ENCODE results near the gene SLC7A14. TPM values are rescaled to one million over a fixed set of nuclear protein-coding genes. Genes with fewer than 3 reads are reported as not detected.
A peak's percentile ranks its signal among the peaks of the same experiment; 100 is the strongest.

Gene SLC7A14
- total and polyA plus RNA-seq, 2 of the 4 experiments (the other 2 are of a cell fraction), result 2.7 to 6.8 TPM

DNA sequence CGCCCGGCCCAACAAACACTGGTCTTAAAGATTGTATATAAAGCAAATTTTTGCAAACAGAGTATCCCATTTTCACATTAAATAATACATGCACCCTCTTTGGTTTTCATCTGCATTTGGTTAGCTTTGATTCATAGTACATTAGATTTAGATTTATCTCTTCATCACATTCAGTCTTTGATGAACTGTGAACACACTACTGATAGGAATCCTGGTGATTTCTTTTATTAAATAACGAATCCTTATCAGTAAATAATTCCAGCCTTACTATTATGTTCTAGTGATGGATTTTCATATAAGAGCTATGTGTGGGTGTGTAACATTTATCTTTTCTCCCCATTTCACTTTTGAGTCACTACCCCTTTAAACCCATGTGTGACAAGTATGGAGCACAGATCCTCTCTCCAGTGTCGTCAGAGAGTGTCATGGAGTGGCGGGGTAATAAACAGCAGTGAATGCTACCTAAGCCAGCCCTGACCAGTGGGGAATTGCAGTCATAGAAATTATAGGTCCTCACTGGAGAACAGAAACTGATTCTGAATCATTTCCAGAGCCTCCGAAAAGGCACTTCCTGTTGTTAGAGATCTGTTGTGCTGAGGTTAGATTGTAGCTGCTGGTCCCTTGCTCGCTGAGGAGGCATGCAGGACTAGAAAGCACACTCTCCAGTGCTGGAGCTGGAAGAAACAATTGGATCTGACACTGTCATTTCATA, 22.0 kb downstream of the SLC7A14 start:
- H2BK20ac ChIP-seq (ENCODE audit: low read depth, low read length), result peak overlapping the region; percentile 75
- no peaks in the 10 kb centered on the region for H3K4me1 ChIP-seq (ENCODE audit: control insufficient read depth, insufficient read depth, low read length)
- POLR2A ChIA-PET (ENCODE audit: unreplicated experiment), result no interaction called here
- H3K56ac ChIP-seq (ENCODE audit: extremely low read depth, insufficient read depth, low read length), result no peak overlapping the region; the same call in none of the 2 replicates
- no TSS peak for BruUV-seq (replicated peaks)
- TF ChIP-seq BHLHE40 (IDR thresholded peaks at IDR 0.05; ENCODE audit: low read depth, low read length) (no peak), MAFK (IDR thresholded peaks at IDR 0.05; ENCODE audit: low read depth, low read length) (no peak), CHD1 (IDR thresholded peaks at IDR 0.05; ENCODE audit: low read depth, low read length) (no peak), FOS (IDR thresholded peaks at IDR 0.05; ENCODE audit: low read depth, low read length) (no peak), SMC3 (IDR thresholded peaks at IDR 0.05; ENCODE audit: low read depth, low read length) (no peak), MXI1 (IDR thresholded peaks at IDR 0.05; ENCODE audit: borderline replicate concordance, low read depth, low read length) (no peak), RCOR1 (IDR thresholded peaks at IDR 0.05; ENCODE audit: insufficient replicate concordance, low read length) (no peak)
- TF ChIP-seq, protein P1, sequence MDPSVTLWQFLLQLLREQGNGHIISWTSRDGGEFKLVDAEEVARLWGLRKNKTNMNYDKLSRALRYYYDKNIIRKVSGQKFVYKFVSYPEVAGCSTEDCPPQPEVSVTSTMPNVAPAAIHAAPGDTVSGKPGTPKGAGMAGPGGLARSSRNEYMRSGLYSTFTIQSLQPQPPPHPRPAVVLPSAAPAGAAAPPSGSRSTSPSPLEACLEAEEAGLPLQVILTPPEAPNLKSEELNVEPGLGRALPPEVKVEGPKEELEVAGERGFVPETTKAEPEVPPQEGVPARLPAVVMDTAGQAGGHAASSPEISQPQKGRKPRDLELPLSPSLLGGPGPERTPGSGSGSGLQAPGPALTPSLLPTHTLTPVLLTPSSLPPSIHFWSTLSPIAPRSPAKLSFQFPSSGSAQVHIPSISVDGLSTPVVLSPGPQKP (IDR thresholded peaks at IDR 0.05; ENCODE audit: borderline replicate concordance, low read depth, low read length), result no peak
- H3K27me3 ChIP-seq (ENCODE audit: control insufficient read depth, insufficient read depth, low read length), result no peaks in the 10 kb centered on the region
- H3K9me3 ChIP-seq (ENCODE audit: control insufficient read depth, insufficient read depth, low read length), result peaks cover 2% of the 10 kb centered on the region; the same call in 1 of the 2 replicates
- ATAC-seq (ENCODE audit: low read depth) (peak; percentile 89), DNase-seq (peak; percentile 82)
- no peak overlapping the region for H2AK9ac ChIP-seq (replicated peaks; ENCODE audit: low read depth, low read length, poor library complexity)
- H4K5ac ChIP-seq (ENCODE audit: low read depth, low read length), result peak overlapping the region; percentile 50
- H3K4me3 ChIP-seq (ENCODE audit: insufficient read depth, low read depth, low read length), result peak overlapping the region; percentile 23; the same call in 1 of the 2 replicates
- peak overlapping the region; percentile 35; the same call in 1 of the 2 replicates for H3K18ac ChIP-seq (ENCODE audit: low read depth, low read length)
- H3K79me1 ChIP-seq (ENCODE audit: low read depth in 1 of 2, low read length in 2 of 2), result no peaks in the 10 kb centered on the region
- no peak overlapping the region for H3K23ac ChIP-seq (ENCODE audit: low read depth, low read length)
- H2BK15ac ChIP-seq (ENCODE audit: low read depth, low read length), result peak overlapping the region; percentile 72; the same call in 1 of the 3 replicates
- peak overlapping the region; percentile 46 for H3K4ac ChIP-seq (ENCODE audit: low read depth, low read length)
- no peaks in the 10 kb centered on the region for H4K20me1 ChIP-seq (ENCODE audit: insufficient read depth, low read length)
- H3K27ac ChIP-seq (ENCODE audit: insufficient read depth, low read length), result peak overlapping the region; percentile 68; the same call in 1 of the 2 replicates
- H4K8ac ChIP-seq (ENCODE audit: low read depth in 2 of 2, low read length in 2 of 2), result peak overlapping the region; percentile 58 to 77; a peak in 3 of 4 replicates
- intact Hi-C loops (cut with micrococcal nuclease) (no loop called here), dilution Hi-C loops (cut with HindIII; ENCODE audit: low sequenced_read_pairs, unreplicated experiment) (no loop called here), in situ Hi-C loops (cut with MboI; ENCODE audit: low sequenced_read_pairs) (no loop called here)
- H2AFZ ChIP-seq (replicated peaks; ENCODE audit: low read length, poor library complexity), result peak overlapping the region; percentile 88
- CTCF ChIA-PET, result interaction anchor here (1.1 to 1.2 kb wide), 2 partner anchors 63 to 150 kb away, joined by 3 to 4 read pairs; no protein-coding TSS in a partner anchor
- H2BK120ac ChIP-seq (ENCODE audit: low read depth, low read length), result peak overlapping the region; percentile 71
- H3K9ac ChIP-seq (ENCODE audit: low read depth, low read length), result peak overlapping the region; percentile 79
- H3K4me2 ChIP-seq (ENCODE audit: low read depth, low read length), result peak overlapping the region; percentile 64
- no peaks in the 10 kb centered on the region for H3K36me3 ChIP-seq (ENCODE audit: control insufficient read depth, insufficient read depth, low read length)
- H3K14ac ChIP-seq (replicated peaks; ENCODE audit: low read depth, low read length), result peak overlapping the region; percentile 71
- H4K91ac ChIP-seq (ENCODE audit: insufficient read depth, low read depth, low read length), result peak overlapping the region; percentile 63
- no peaks in the 10 kb centered on the region for H3K9me1 ChIP-seq (ENCODE audit: insufficient read depth, low read length)
- H2BK5ac ChIP-seq (ENCODE audit: low read depth, low read length, poor library complexity, severe bottlenecking), result peak overlapping the region; percentile 36
- 27% methylated on average over 2 of the region's 7 CpGs; no CpG with 5 or more reads in 1 of the 2 experiments for WGBS, 2 experiments (ENCODE audit: extremely low coverage in 2 of 2, insufficient read length in 1 of 2)
- H2AK5ac ChIP-seq (ENCODE audit: low read depth, low read length), result no peak overlapping the region

Measured in IMR-90 (cell line).